Osteoblast (primary cell): ENCODE data around the gene DVL3. TPM values are rescaled to one million over a fixed set of nuclear protein-coding genes. Genes with fewer than 3 reads are reported as not detected.

Source experiments
- DNase-seq: peaks from one replicate; pipeline ENCODE4 v3.0.0; 2011; ENCODE audit warnings: low spot score, mixed read lengths; ENCODE audit not compliant: insufficient read length; ENCODE audit errors: missing footprints
- H2AFZ ChIP-seq: 2 replicates; pipeline ENCODE4 v1.6.0; 2011; ENCODE audit warnings: mild to moderate bottlenecking, low read length
- H3K27ac ChIP-seq: 2 replicates; pipeline ENCODE4 v1.5.1; 2011; ENCODE audit warnings: mild to moderate bottlenecking, low read depth, low read length, moderate library complexity
- H3K27me3 ChIP-seq: 2 replicates; pipeline ENCODE4 v1.6.0; 2012; ENCODE audit warnings: mild to moderate bottlenecking, control low read depth, inconsistent platforms, low read length, moderate library complexity; ENCODE audit not compliant: insufficient read depth
- H3K36me3 ChIP-seq: 2 replicates; pipeline ENCODE4 v1.5.1; 2011; ENCODE audit warnings: mild to moderate bottlenecking, low read length, control low read depth, moderate library complexity; ENCODE audit not compliant: insufficient read depth
- H3K4me1 ChIP-seq: 2 replicates; pipeline ENCODE4 v1.5.1; 2011; ENCODE audit warnings: mild to moderate bottlenecking, low read length, control low read depth, moderate library complexity; ENCODE audit not compliant: insufficient read depth
- H3K4me2 ChIP-seq: 2 replicates; pipeline ENCODE4 v1.6.0; 2011; ENCODE audit warnings: mild to moderate bottlenecking, low read length; ENCODE audit not compliant: insufficient read depth
- H3K4me3 ChIP-seq: fragments of 200-600 bp; sonication (generic); 3 replicates; pipeline ENCODE4 v1.5.1; 2012; ENCODE audit warnings: mild to moderate bottlenecking, low read length, inconsistent platforms; ENCODE audit not compliant: insufficient read depth
- H3K79me2 ChIP-seq: 2 replicates; pipeline ENCODE4 v1.6.0; 2012; ENCODE audit warnings: mild to moderate bottlenecking, low read length, control low read depth, inconsistent platforms; ENCODE audit not compliant: insufficient read depth
- H3K9me3 ChIP-seq: 2 replicates; pipeline ENCODE4 v1.5.1; 2011; ENCODE audit warnings: low read depth, low read length, control low read depth
- H4K20me1 ChIP-seq: 2 replicates; pipeline ENCODE4 v1.6.0; 2012; ENCODE audit warnings: mild to moderate bottlenecking, low read length, control low read depth; ENCODE audit not compliant: insufficient read depth
- CTCF ChIP-seq: IDR thresholded peaks from 2 replicates; pipeline ENCODE4 v1.5.1; 2011; ENCODE audit warnings: mild to moderate bottlenecking, low read depth, low read length, moderate library complexity; ENCODE audit errors: extremely low read depth
- total RNA-seq: library from RNA; depleted of rRNA; stranded (reverse); fragments of >200 nt; gene quantifications from 2 replicates; pipeline ENCODE4 v1.2.3, GENCODE V29; 2012

Gene DVL3
- total RNA-seq, 1 donor: 60.4 TPM

DNA sequence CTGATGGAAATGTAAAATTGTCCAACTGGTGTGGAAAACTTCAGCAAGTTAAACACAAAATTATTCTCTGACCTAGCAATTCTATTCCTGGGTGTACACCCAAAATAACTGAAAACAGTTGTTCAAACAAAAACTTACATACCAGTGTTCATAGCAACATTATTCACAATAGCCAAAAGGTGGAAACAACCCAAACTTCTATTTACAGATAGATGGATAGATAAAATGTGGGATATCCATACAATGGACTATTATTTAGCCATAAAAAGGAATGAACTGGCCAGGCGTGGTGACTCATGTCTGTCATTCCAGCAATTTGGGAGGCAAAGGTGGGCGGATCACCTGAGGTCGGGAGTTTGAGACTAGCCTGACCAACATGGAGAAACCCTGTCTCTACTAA is 67.3 kb downstream of the DVL3 start:
- H4K20me1 ChIP-seq: no peaks in the 10 kb centered on the region
- no peak for DNase-seq
- no peaks in the 10 kb centered on the region for H3K36me3 ChIP-seq
- H3K4me1 ChIP-seq: no peaks in the 10 kb centered on the region
- no peaks in the 10 kb centered on the region for H3K79me2 ChIP-seq
- H3K4me3 ChIP-seq: no peak overlapping the region
- TF ChIP-seq CTCF: no peak
- H2AFZ ChIP-seq: no peak overlapping the region
- no peaks in the 10 kb centered on the region for H3K9me3 ChIP-seq
- H3K4me2 ChIP-seq: no peak overlapping the region
- H3K27me3 ChIP-seq: peaks cover 13% of the 10 kb centered on the region
- no peak overlapping the region for H3K27ac ChIP-seq

Other genes with a start within 250 kb of the DVL3 start
- 18.0 and 19.2 TPM in 2 replicates for gene ABCC5, start 137.5 kb upstream of the DVL3 start, total RNA-seq
- gene HTR3D, start 123.6 kb upstream of the DVL3 start, total RNA-seq: not detected in 2 replicates
- not detected in 2 replicates for gene HTR3C, start 102.3 kb upstream of the DVL3 start, total RNA-seq
- gene HTR3E, start 58.3 kb upstream of the DVL3 start, total RNA-seq: not detected in 2 replicates
- 19.4 and 22.1 TPM in 2 replicates for gene EIF2B5, start 20.0 kb upstream of the DVL3 start, total RNA-seq
- gene AP2M1, start 19.5 kb downstream of the DVL3 start, total RNA-seq: 375 and 427 TPM in 2 replicates
- gene ABCF3, start 30.8 kb downstream of the DVL3 start, total RNA-seq: 44.8 and 46.7 TPM in 2 replicates
- gene VWA5B2, start 74.2 kb downstream of the DVL3 start, total RNA-seq: not detected in 2 replicates
- 26.8 and 28.9 TPM in 2 replicates for gene ALG3, start 93.6 kb downstream of the DVL3 start, total RNA-seq
- 2.7 and 3.3 TPM in 2 replicates for gene EEF1AKMT4, start 94.3 kb downstream of the DVL3 start, total RNA-seq
- gene CAMK2N2, start 106.2 kb downstream of the DVL3 start, total RNA-seq: not detected in 2 replicates
- not detected in 2 replicates for gene ECE2, start 120.6 kb downstream of the DVL3 start, total RNA-seq
- gene PSMD2, start 143.9 kb downstream of the DVL3 start, total RNA-seq: 259 and 301 TPM in 2 replicates
- gene EIF4G1, start 159.2 kb downstream of the DVL3 start, total RNA-seq: 215 and 245 TPM in 2 replicates
- gene FAM131A, start 182.2 kb downstream of the DVL3 start, total RNA-seq: 9.8 and 10.6 TPM in 2 replicates
- gene CLCN2, start 206.2 kb downstream of the DVL3 start, total RNA-seq: 3.2 and 4.3 TPM in 2 replicates
- gene POLR2H, start 206.3 kb downstream of the DVL3 start, total RNA-seq: 47.4 and 61.2 TPM in 2 replicates
- gene THPO, start 222.8 kb downstream of the DVL3 start, total RNA-seq: under 0.01 TPM in 1 of 2 replicates, not detected in the other
- gene CHRD, start 224.7 kb downstream of the DVL3 start, total RNA-seq: 0.29 and 0.36 TPM in 2 replicates